ENCODE measurements around the gene APMAP. TPM values are rescaled to one million over a fixed set of nuclear protein-coding genes. Genes with fewer than 3 reads are reported as not detected.

The APMAP gene
- total RNA-seq, 1 donor from 2014 or later = 48.8 TPM

GRCh38 chr20:25032478-25033264 is 40.1 kb upstream of the APMAP start:
- intact Hi-C loops (cut with micrococcal nuclease) = no loop called here
- no peak overlapping the region for H3K27ac Mint-ChIP-seq
- H3K4me1 Mint-ChIP-seq (ENCODE audit: low read depth) = peaks cover 23% of the 10 kb centered on the region
- no peak for DNase-seq (ENCODE audit: low spot score)
- no peaks in the 10 kb centered on the region for H3K9me3 Mint-ChIP-seq
- no peak overlapping the region for H3K4me3 Mint-ChIP-seq (ENCODE audit: low read depth)
- H3K27me3 Mint-ChIP-seq (ENCODE audit: low read depth) = no peaks in the 10 kb centered on the region
- peaks cover 8% of the 10 kb centered on the region for H3K36me3 Mint-ChIP-seq (ENCODE audit: low read depth)

DNA sequence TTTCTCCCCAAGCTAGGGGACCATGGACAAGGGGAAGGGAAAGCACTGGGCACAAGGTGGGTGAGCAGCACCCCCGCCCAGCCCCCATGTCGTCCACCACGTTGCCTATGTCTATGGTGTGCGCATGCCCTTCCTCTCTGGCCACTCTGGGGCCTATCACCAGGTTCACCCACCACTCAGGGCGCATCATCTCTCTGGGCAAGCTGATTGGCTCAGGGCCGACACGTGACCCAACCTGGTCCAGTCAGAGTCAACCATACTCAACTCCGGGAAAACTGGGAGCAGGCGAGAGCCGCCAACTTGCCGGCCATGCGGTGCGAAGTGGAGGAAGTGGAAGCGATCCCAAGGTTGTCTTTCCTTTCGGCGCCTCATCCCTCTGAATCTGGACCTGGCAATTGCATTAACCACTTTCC is 39.5 kb upstream of the APMAP start:
- Mint-ChIP-seq H3K27me3 (ENCODE audit: low read depth) (no peaks in the 10 kb centered on the region), H3K4me3 (ENCODE audit: low read depth) (no peak overlapping the region), H3K27ac (no peak overlapping the region), H3K36me3 (ENCODE audit: low read depth) (peaks cover 12% of the 10 kb centered on the region), H3K4me1 (ENCODE audit: low read depth) (peaks cover 18% of the 10 kb centered on the region), H3K9me3 (no peaks in the 10 kb centered on the region)
- no peak for DNase-seq (ENCODE audit: low spot score)
- intact Hi-C loops (cut with micrococcal nuclease) = no loop called here

GRCh38 chr20:25031241-25031640 is 38.7 kb upstream of the APMAP start:
- Mint-ChIP-seq H3K27me3 (ENCODE audit: low read depth) (no peaks in the 10 kb centered on the region), H3K27ac (no peak overlapping the region), H3K36me3 (ENCODE audit: low read depth) (peaks cover 12% of the 10 kb centered on the region), H3K4me1 (ENCODE audit: low read depth) (peaks cover 9% of the 10 kb centered on the region), H3K9me3 (no peaks in the 10 kb centered on the region), H3K4me3 (ENCODE audit: low read depth) (no peak overlapping the region)
- intact Hi-C loops (cut with micrococcal nuclease) = no loop called here
- no peak for DNase-seq (ENCODE audit: low spot score)

- Mint-ChIP-seq H3K4me3 (ENCODE audit: low read depth) (no peak overlapping the region), H3K27me3 (ENCODE audit: low read depth) (no peaks in the 10 kb centered on the region), H3K9me3 (no peaks in the 10 kb centered on the region), H3K4me1 (ENCODE audit: low read depth) (peaks cover 4% of the 10 kb centered on the region), H3K36me3 (ENCODE audit: low read depth) (peaks cover 12% of the 10 kb centered on the region), H3K27ac (no peak overlapping the region)
- intact Hi-C loops (cut with micrococcal nuclease) = no loop called here
- DNase-seq (ENCODE audit: low spot score) = no peak
These were observed 38.2 kb upstream of the APMAP start for GRCh38 chr20:25030649-25031207.

GRCh38 chr20:25030007-25030648 is 37.6 kb upstream of the APMAP start:
- Mint-ChIP-seq H3K4me1 (ENCODE audit: low read depth) (peaks cover 3% of the 10 kb centered on the region), H3K36me3 (ENCODE audit: low read depth) (peaks cover 12% of the 10 kb centered on the region), H3K27ac (no peak overlapping the region), H3K4me3 (ENCODE audit: low read depth) (no peak overlapping the region), H3K9me3 (no peaks in the 10 kb centered on the region), H3K27me3 (ENCODE audit: low read depth) (no peaks in the 10 kb centered on the region)
- intact Hi-C loops (cut with micrococcal nuclease) = no loop called here
- no peak for DNase-seq (ENCODE audit: low spot score)

DNA sequence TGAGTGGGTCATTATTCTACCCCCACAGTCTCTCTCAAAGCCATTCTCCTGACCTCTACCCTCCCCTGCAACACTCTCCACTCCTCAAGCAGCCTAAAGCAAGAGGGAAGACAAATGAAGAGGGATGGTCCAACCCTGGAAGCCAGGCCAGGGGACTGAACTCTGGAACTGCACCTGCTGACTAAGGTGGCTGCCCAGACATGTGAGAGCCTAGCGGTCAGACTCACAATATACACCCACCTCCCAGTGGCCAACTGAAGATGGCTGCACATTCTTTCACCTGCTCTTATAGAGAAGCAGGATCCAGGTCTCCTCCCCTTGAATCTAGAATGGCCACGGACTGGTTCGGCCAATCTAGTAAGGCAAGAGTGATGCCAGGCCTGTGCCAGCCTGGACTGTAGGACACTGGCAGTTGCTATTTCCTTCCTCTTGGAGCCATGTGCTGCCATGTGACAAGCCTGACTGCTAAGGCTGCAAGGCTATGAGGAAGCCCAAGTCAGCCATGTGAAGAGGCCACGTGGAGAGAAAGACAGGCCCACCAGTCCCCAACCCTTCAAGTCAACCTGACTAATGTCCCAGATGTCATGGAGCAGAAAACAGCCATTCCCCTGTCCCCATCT is 33.5 kb upstream of the APMAP start:
- peaks cover 12% of the 10 kb centered on the region for H3K36me3 Mint-ChIP-seq (ENCODE audit: low read depth)
- no peaks in the 10 kb centered on the region for H3K27me3 Mint-ChIP-seq (ENCODE audit: low read depth)
- H3K9me3 Mint-ChIP-seq = no peaks in the 10 kb centered on the region

DNA sequence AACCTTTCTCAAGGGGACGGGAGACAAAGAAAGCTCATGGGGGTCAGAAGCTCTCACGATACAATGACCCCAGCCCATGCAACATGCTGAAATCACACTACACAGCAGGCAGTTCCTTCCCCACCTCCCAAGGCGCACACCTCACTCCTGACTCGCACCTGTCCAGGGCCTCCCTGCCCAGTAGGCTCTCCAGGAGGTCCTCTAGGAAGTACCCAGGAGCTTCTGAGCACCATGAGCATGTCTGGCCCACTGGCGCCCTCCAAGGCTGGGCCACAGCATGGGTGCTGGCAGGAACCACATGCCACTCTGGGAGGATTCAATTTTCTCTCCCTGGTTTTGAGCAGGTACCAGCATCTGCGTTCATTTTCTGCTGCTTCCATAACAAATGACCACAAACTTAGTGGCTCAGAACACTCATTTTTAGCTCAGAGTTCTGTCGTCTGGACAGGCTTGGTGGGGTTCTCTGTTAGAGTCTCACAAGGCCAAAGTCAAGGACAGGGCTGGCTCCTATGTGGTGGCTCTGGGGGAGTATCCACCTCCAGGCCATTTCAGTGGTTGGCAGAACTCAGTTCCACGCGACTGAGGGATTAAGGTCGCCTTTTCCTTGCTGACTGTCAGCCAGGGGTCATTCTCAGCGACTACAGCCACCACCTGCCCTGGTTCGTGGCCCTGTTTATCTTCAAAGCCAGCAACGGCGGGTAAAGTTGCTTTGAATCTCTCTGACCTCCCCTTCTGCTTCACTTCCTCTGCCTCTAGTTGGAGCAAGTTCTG is 32.7 kb upstream of the APMAP start:
- no peaks in the 10 kb centered on the region for H3K27me3 Mint-ChIP-seq (ENCODE audit: low read depth)

More for the DNA sequence above, 33.5 kb upstream of the APMAP start:
- Mint-ChIP-seq H3K4me3 (ENCODE audit: low read depth) (no peak overlapping the region), H3K4me1 (ENCODE audit: low read depth) (no peaks in the 10 kb centered on the region), H3K27ac (no peak overlapping the region)
- DNase-seq (ENCODE audit: low spot score) = no peak
- intact Hi-C loops (cut with micrococcal nuclease) = no loop called here

DNA sequence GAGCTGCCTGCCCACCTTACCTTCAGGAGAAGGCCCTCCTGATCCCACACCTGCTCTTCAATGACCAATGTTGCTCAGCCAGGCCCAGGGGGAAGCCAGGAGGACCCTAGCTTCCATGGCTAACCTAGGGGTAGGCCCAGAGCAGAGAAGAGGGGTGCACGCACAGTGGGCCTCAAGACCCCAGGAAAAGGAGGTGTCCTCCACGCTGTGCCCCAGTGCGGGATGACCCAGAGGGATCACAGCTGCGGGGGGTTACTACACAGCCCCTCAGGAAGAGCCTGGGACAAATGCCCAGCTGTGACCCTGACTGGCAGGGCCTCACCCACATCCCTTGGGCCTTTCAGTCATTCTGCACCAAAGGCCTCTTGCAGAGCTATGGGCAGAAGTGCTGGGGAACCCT is 31.6 kb upstream of the APMAP start:
- no peaks in the 10 kb centered on the region for H3K4me1 Mint-ChIP-seq (ENCODE audit: low read depth)
- intact Hi-C loops (cut with micrococcal nuclease) = no loop called here
- H3K36me3 Mint-ChIP-seq (ENCODE audit: low read depth) = peaks cover 3% of the 10 kb centered on the region
- no peak for DNase-seq (ENCODE audit: low spot score)
- H3K27ac Mint-ChIP-seq = no peak overlapping the region
- H3K27me3 Mint-ChIP-seq (ENCODE audit: low read depth) = no peaks in the 10 kb centered on the region
- H3K9me3 Mint-ChIP-seq = no peaks in the 10 kb centered on the region
- no peak overlapping the region for H3K4me3 Mint-ChIP-seq (ENCODE audit: low read depth)

More for the DNA sequence above, 32.7 kb upstream of the APMAP start:
- Mint-ChIP-seq H3K27ac (no peak overlapping the region), H3K36me3 (ENCODE audit: low read depth) (peaks cover 10% of the 10 kb centered on the region), H3K4me3 (ENCODE audit: low read depth) (no peak overlapping the region), H3K9me3 (no peaks in the 10 kb centered on the region), H3K4me1 (ENCODE audit: low read depth) (no peaks in the 10 kb centered on the region)
- intact Hi-C loops (cut with micrococcal nuclease) = no loop called here
- DNase-seq (ENCODE audit: low spot score) = no peak

DNA sequence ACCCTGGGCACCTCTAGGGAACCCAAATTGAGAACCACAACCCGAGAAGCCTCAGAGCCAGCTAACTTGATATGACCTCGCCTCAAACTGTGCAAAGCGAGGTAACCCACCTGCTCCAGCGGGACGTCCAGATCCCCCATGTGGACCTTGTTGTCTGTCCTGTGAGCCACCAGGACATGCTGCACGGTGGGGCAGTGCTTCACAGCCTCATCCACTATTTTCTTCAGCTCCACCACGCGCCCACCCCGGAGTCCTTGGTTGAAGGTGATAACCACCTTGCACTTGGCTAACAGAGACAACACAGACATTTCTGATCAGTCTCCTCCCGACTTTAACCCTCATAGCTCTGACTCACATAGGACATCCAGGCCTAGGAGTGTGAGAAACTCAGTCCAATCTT is 30.8 kb upstream of the APMAP start:
- no peak overlapping the region for H3K4me3 Mint-ChIP-seq (ENCODE audit: low read depth)
- peaks cover 3% of the 10 kb centered on the region for H3K36me3 Mint-ChIP-seq (ENCODE audit: low read depth)
- intact Hi-C loops (cut with micrococcal nuclease) = no loop called here
- H3K4me1 Mint-ChIP-seq (ENCODE audit: low read depth) = no peaks in the 10 kb centered on the region
- DNase-seq (ENCODE audit: low spot score) = no peak
- H3K27ac Mint-ChIP-seq = no peak overlapping the region
- H3K27me3 Mint-ChIP-seq (ENCODE audit: low read depth) = no peaks in the 10 kb centered on the region
- H3K9me3 Mint-ChIP-seq = no peaks in the 10 kb centered on the region

DNA sequence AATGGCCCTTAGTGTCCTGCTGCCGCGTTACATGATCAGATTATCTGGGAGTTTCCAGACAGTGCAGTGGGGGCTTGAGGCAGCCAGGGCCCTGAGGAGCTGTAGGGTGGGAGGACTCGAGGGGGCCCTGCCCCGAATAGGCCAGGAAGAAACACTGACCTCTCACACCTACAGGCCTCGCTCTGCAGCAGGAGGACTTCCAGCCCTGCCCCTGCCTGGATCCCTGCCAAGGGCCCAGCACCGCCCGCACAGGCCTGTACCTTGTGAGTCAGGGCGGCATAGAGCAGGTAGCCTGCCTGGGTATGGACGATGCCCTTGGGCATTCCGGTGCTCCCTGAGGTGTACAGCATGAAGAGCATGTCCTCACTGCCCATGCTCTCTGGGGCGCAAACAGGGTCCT is 30.1 kb upstream of the APMAP start:
- DNase-seq (ENCODE audit: low spot score) = no peak
- no peak overlapping the region for H3K4me3 Mint-ChIP-seq (ENCODE audit: low read depth)
- no peak overlapping the region for H3K27ac Mint-ChIP-seq
- intact Hi-C loops (cut with micrococcal nuclease) = no loop called here
- H3K9me3 Mint-ChIP-seq = no peaks in the 10 kb centered on the region
- H3K27me3 Mint-ChIP-seq (ENCODE audit: low read depth) = no peaks in the 10 kb centered on the region
- no peaks in the 10 kb centered on the region for H3K4me1 Mint-ChIP-seq (ENCODE audit: low read depth)
- H3K36me3 Mint-ChIP-seq (ENCODE audit: low read depth) = peaks cover 3% of the 10 kb centered on the region

DNA sequence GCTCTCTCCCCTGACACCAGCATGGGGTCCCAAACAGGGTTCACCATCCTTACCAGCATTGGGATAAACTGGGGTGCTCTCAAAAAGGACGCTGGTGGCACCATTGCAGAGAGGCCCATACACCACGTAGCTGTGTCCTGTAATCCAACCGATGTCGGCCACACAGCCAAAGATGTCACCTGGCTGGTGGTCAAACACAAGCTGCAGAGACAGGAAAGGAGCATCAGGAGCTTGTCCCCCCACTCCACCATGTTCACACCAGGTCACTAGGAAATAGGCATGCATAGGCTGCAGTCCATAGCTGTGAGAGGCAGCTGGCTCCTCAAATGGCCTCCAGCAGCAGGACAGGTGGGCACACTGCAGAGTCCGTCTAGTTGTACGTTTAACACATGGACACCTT is 28.8 kb upstream of the APMAP start:
- Mint-ChIP-seq H3K4me3 (ENCODE audit: low read depth) (no peak overlapping the region), H3K4me1 (ENCODE audit: low read depth) (no peaks in the 10 kb centered on the region), H3K27me3 (ENCODE audit: low read depth) (no peaks in the 10 kb centered on the region), H3K36me3 (ENCODE audit: low read depth) (peaks cover 4% of the 10 kb centered on the region), H3K27ac (no peak overlapping the region), H3K9me3 (no peaks in the 10 kb centered on the region)
- intact Hi-C loops (cut with micrococcal nuclease) = no loop called here
- DNase-seq (ENCODE audit: low spot score) = no peak

GRCh38 chr20:25020901-25021301 is 28.4 kb upstream of the APMAP start:
- H3K27ac Mint-ChIP-seq = no peak overlapping the region
- H3K9me3 Mint-ChIP-seq = no peaks in the 10 kb centered on the region
- intact Hi-C loops (cut with micrococcal nuclease) = no loop called here
- peaks cover 4% of the 10 kb centered on the region for H3K36me3 Mint-ChIP-seq (ENCODE audit: low read depth)
- DNase-seq (ENCODE audit: low spot score) = no peak
- no peaks in the 10 kb centered on the region for H3K4me1 Mint-ChIP-seq (ENCODE audit: low read depth)
- H3K4me3 Mint-ChIP-seq (ENCODE audit: low read depth) = no peak overlapping the region
- no peaks in the 10 kb centered on the region for H3K27me3 Mint-ChIP-seq (ENCODE audit: low read depth)

Data from activated T-helper 2 cell treated with anti-CD3 and anti-CD28 coated beads, Interferon-gamma antibody, Interleukin-2, Interleukin-4, amounts not matched to agents 10 μg/mL and 5 μg/mL and 100 μg/mL, durations not matched to agents 14 hours and 24 hours and 36 hours (primary cell).